ENCODE results near the gene KRTAP4-2. TPM values are rescaled to one million over a fixed set of nuclear protein-coding genes. Genes with fewer than 3 reads are reported as not detected.

KRTAP4-2 gene
- total RNA-seq, 2 experiments from 2014 or later: not detected

- Histone ChIP-seq H3K27ac (ENCODE audit: low read depth, low read length, poor library complexity, severe bottlenecking) (no peak overlapping the region), H3K9me3 (ENCODE audit: low read length) (no peaks in the 10 kb centered on the region), H3K4me3 (ENCODE audit: low read depth, low read length, poor library complexity, severe bottlenecking) (no peak overlapping the region), H3K9me2 (ENCODE audit: insufficient read depth, low read length) (no peaks in the 10 kb centered on the region), H3K4me2 (ENCODE audit: low read length) (no peak overlapping the region), H3K36me3 (ENCODE audit: insufficient read depth, low read length) (no peaks in the 10 kb centered on the region), H4K20me1 (ENCODE audit: insufficient read depth, low read length) (no peaks in the 10 kb centered on the region), H3K79me2 (ENCODE audit: insufficient read depth, low read depth, low read length) (no peaks in the 10 kb centered on the region), H2AFZ (ENCODE audit: low read length) (no peak overlapping the region), H3K4me1 (ENCODE audit: insufficient read depth, low read length, poor library complexity, severe bottlenecking) (no peaks in the 10 kb centered on the region)
- no peak for DNase-seq (ENCODE audit: low spot score)
- ChIA-PET POLR2A (no interaction called here), CTCF (ENCODE audit: unreplicated experiment) (no interaction called here)
- intact Hi-C loops (cut with micrococcal nuclease; ENCODE audit: unreplicated experiment): no loop called here
- BruUV-seq (replicated peaks): no TSS peak
- no peak for TF ChIP-seq CTCF (conservative IDR thresholded peaks at IDR 0.05; ENCODE audit: low read length)
These were observed 46.0 kb downstream of the KRTAP4-2 start for GRCh38 chr17:41131979-41132378.

Small RNA genes within 50 kb of the gene (small RNA-seq; reads per million reads assigned to genes)
- not detected for gene KRTAP4-17P

Other genes starting within 250 kb of the KRTAP4-2 start
Only the 30 nearest of the 41 such genes appear.
- not detected in 2 replicates for gene KRTAP1-5, start 151.0 kb downstream of the KRTAP4-2 start, total RNA-seq (2014; rRNA removed; shearing (Covaris generic))
- gene KRTAP1-5, start 151.0 kb downstream of the KRTAP4-2 start, total RNA-seq (2022): not detected in 2 replicates
- gene KRTAP1-4, start 148.0 kb downstream of the KRTAP4-2 start, total RNA-seq (2014; rRNA removed; shearing (Covaris generic)): not detected in 2 replicates
- gene KRTAP1-4, start 148.0 kb downstream of the KRTAP4-2 start, total RNA-seq (2022): not detected in 2 replicates
- gene KRTAP1-3, start 143.3 kb downstream of the KRTAP4-2 start, total RNA-seq (2014; rRNA removed; shearing (Covaris generic)): not detected in 2 replicates
- not detected in 2 replicates for gene KRTAP1-3, start 143.3 kb downstream of the KRTAP4-2 start, total RNA-seq (2022)
- gene KRTAP1-1, start 136.8 kb downstream of the KRTAP4-2 start, total RNA-seq (2014; rRNA removed; shearing (Covaris generic)): not detected in 2 replicates
- gene KRTAP1-1, start 136.8 kb downstream of the KRTAP4-2 start, total RNA-seq (2022): not detected in 2 replicates
- not detected in 2 replicates for gene KRTAP2-1, start 130.9 kb downstream of the KRTAP4-2 start, total RNA-seq (2014; rRNA removed; shearing (Covaris generic))
- not detected in 2 replicates for gene KRTAP2-1, start 130.9 kb downstream of the KRTAP4-2 start, total RNA-seq (2022)
- gene KRTAP2-2, start 123.0 kb downstream of the KRTAP4-2 start, total RNA-seq (2014; rRNA removed; shearing (Covaris generic)): not detected in 2 replicates
- not detected in 2 replicates for gene KRTAP2-2, start 123.0 kb downstream of the KRTAP4-2 start, total RNA-seq (2022)
- not detected in 2 replicates for gene KRTAP2-3, start 118.1 kb downstream of the KRTAP4-2 start, total RNA-seq (2014; rRNA removed; shearing (Covaris generic))
- gene KRTAP2-3, start 118.1 kb downstream of the KRTAP4-2 start, total RNA-seq (2022): not detected in 2 replicates
- not detected in 2 replicates for gene KRTAP2-4, start 112.3 kb downstream of the KRTAP4-2 start, total RNA-seq (2014; rRNA removed; shearing (Covaris generic))
- gene KRTAP2-4, start 112.3 kb downstream of the KRTAP4-2 start, total RNA-seq (2022): not detected in 2 replicates
- not detected in 2 replicates for gene KRTAP4-7, start 94.1 kb downstream of the KRTAP4-2 start, total RNA-seq (2014; rRNA removed; shearing (Covaris generic))
- gene KRTAP4-7, start 94.1 kb downstream of the KRTAP4-2 start, total RNA-seq (2022): not detected in 2 replicates
- not detected in 2 replicates for gene KRTAP4-8, start 80.1 kb downstream of the KRTAP4-2 start, total RNA-seq (2014; rRNA removed; shearing (Covaris generic))
- not detected in 2 replicates for gene KRTAP4-8, start 80.1 kb downstream of the KRTAP4-2 start, total RNA-seq (2022)
- gene KRTAP4-16, start 76.0 kb downstream of the KRTAP4-2 start, total RNA-seq (2014; rRNA removed; shearing (Covaris generic)): not detected in 2 replicates
- gene KRTAP4-16, start 76.0 kb downstream of the KRTAP4-2 start, total RNA-seq (2022): not detected in 2 replicates
- not detected in 2 replicates for gene KRTAP4-9, start 72.8 kb downstream of the KRTAP4-2 start, total RNA-seq (2014; rRNA removed; shearing (Covaris generic))
- not detected in 2 replicates for gene KRTAP4-9, start 72.8 kb downstream of the KRTAP4-2 start, total RNA-seq (2022)
- gene KRTAP4-11, start 59.8 kb downstream of the KRTAP4-2 start, total RNA-seq (2014; rRNA removed; shearing (Covaris generic)): not detected in 2 replicates
- gene KRTAP4-11, start 59.8 kb downstream of the KRTAP4-2 start, total RNA-seq (2022): not detected in 2 replicates
- gene KRTAP4-12, start 54.0 kb downstream of the KRTAP4-2 start, total RNA-seq (2014; rRNA removed; shearing (Covaris generic)): not detected in 2 replicates
- gene KRTAP4-12, start 54.0 kb downstream of the KRTAP4-2 start, total RNA-seq (2022): not detected in 2 replicates
- gene KRTAP4-6, start 37.7 kb downstream of the KRTAP4-2 start, total RNA-seq (2014; rRNA removed; shearing (Covaris generic)): not detected in 2 replicates
- not detected in 2 replicates for gene KRTAP4-6, start 37.7 kb downstream of the KRTAP4-2 start, total RNA-seq (2022)
- gene KRTAP4-5, start 28.4 kb downstream of the KRTAP4-2 start, total RNA-seq (2014; rRNA removed; shearing (Covaris generic)): not detected in 2 replicates
- not detected in 2 replicates for gene KRTAP4-5, start 28.4 kb downstream of the KRTAP4-2 start, total RNA-seq (2022)
- gene KRTAP4-4, start 17.5 kb downstream of the KRTAP4-2 start, total RNA-seq (2014; rRNA removed; shearing (Covaris generic)): not detected in 2 replicates
- gene KRTAP4-4, start 17.5 kb downstream of the KRTAP4-2 start, total RNA-seq (2022): not detected in 2 replicates
- gene KRTAP4-3, start 10.0 kb downstream of the KRTAP4-2 start, total RNA-seq (2014; rRNA removed; shearing (Covaris generic)): not detected in 2 replicates
- gene KRTAP4-3, start 10.0 kb downstream of the KRTAP4-2 start, total RNA-seq (2022): not detected in 2 replicates
- gene KRTAP4-1, start 6.7 kb upstream of the KRTAP4-2 start, total RNA-seq (2014; rRNA removed; shearing (Covaris generic)): not detected in 2 replicates
- not detected in 2 replicates for gene KRTAP4-1, start 6.7 kb upstream of the KRTAP4-2 start, total RNA-seq (2022)
- not detected in 2 replicates for gene KRTAP9-1, start 11.7 kb upstream of the KRTAP4-2 start, total RNA-seq (2014; rRNA removed; shearing (Covaris generic))
- gene KRTAP9-1, start 11.7 kb upstream of the KRTAP4-2 start, total RNA-seq (2022): not detected in 2 replicates
- not detected in 2 replicates for gene KRTAP9-2, start 48.4 kb upstream of the KRTAP4-2 start, total RNA-seq (2014; rRNA removed; shearing (Covaris generic))
- not detected in 2 replicates for gene KRTAP9-2, start 48.4 kb upstream of the KRTAP4-2 start, total RNA-seq (2022)
- not detected in 2 replicates for gene KRTAP9-3, start 54.2 kb upstream of the KRTAP4-2 start, total RNA-seq (2014; rRNA removed; shearing (Covaris generic))
- not detected in 2 replicates for gene KRTAP9-3, start 54.2 kb upstream of the KRTAP4-2 start, total RNA-seq (2022)
- gene KRTAP9-8, start 59.8 kb upstream of the KRTAP4-2 start, total RNA-seq (2014; rRNA removed; shearing (Covaris generic)): not detected in 2 replicates
- not detected in 2 replicates for gene KRTAP9-8, start 59.8 kb upstream of the KRTAP4-2 start, total RNA-seq (2022)
- not detected in 2 replicates for gene KRTAP9-4, start 71.5 kb upstream of the KRTAP4-2 start, total RNA-seq (2014; rRNA removed; shearing (Covaris generic))
- not detected in 2 replicates for gene KRTAP9-4, start 71.5 kb upstream of the KRTAP4-2 start, total RNA-seq (2022)
- gene KRTAP9-9, start 77.2 kb upstream of the KRTAP4-2 start, total RNA-seq (2014; rRNA removed; shearing (Covaris generic)): not detected in 2 replicates
- not detected in 2 replicates for gene KRTAP9-9, start 77.2 kb upstream of the KRTAP4-2 start, total RNA-seq (2022)
- gene KRTAP9-6, start 87.2 kb upstream of the KRTAP4-2 start, total RNA-seq (2014; rRNA removed; shearing (Covaris generic)): not detected in 2 replicates
- not detected in 2 replicates for gene KRTAP9-6, start 87.2 kb upstream of the KRTAP4-2 start, total RNA-seq (2022)
- gene KRTAP9-7, start 97.5 kb upstream of the KRTAP4-2 start, total RNA-seq (2014; rRNA removed; shearing (Covaris generic)): not detected in 2 replicates
- not detected in 2 replicates for gene KRTAP9-7, start 97.5 kb upstream of the KRTAP4-2 start, total RNA-seq (2022)
- not detected in 2 replicates for gene KRTAP29-1, start 124.6 kb upstream of the KRTAP4-2 start, total RNA-seq (2014; rRNA removed; shearing (Covaris generic))
- gene KRTAP29-1, start 124.6 kb upstream of the KRTAP4-2 start, total RNA-seq (2022): not detected in 2 replicates
- gene KRTAP16-1, start 131.1 kb upstream of the KRTAP4-2 start, total RNA-seq (2014; rRNA removed; shearing (Covaris generic)): not detected in 2 replicates
- not detected in 2 replicates for gene KRTAP16-1, start 131.1 kb upstream of the KRTAP4-2 start, total RNA-seq (2022)
- gene KRTAP17-1, start 137.5 kb upstream of the KRTAP4-2 start, total RNA-seq (2014; rRNA removed; shearing (Covaris generic)): not detected in 2 replicates
- not detected in 2 replicates for gene KRTAP17-1, start 137.5 kb upstream of the KRTAP4-2 start, total RNA-seq (2022)

Data from OCI-LY7 (cell line).